ENCODE results near the gene TGM4. TPM values are rescaled to one million over a fixed set of nuclear protein-coding genes. Genes with fewer than 3 reads are reported as not detected.

Gene TGM4
- total and polyA plus RNA-seq, 2 experiments from 2014 or later, result 0.84 TPM; not detected in 1

GRCh38 chr3:44899683-44900367, 25.4 kb downstream of the TGM4 start:
- peak in 1 of 2 donors; percentile 63 for DNase-seq (ENCODE audit: low read depth in 1 of 2, low spot score in 1 of 2)

GRCh38 chr3:44902628-44903027, 28.2 kb downstream of the TGM4 start:
- Histone ChIP-seq H3K36me3 (no peaks in the 10 kb centered on the region), H3K27ac (no peak overlapping the region), H3K4me3 (no peak overlapping the region), H3K4me1 (ENCODE audit: low read depth) (peaks cover 16% of the 10 kb centered on the region), H3K9me3 (ENCODE audit: low read depth) (no peaks in the 10 kb centered on the region), H3K27me3 (no peaks in the 10 kb centered on the region)
- no peak for TF ChIP-seq CTCF (IDR thresholded peaks at IDR 0.05; ENCODE audit: low read depth, low read length)
- peak in 1 of 2 donors; percentile 37 for DNase-seq (ENCODE audit: low read depth in 1 of 2, low spot score in 1 of 2)

More at GRCh38 chr3:44899683-44900367, 25.4 kb downstream of the TGM4 start:
- Histone ChIP-seq H3K9me3 (ENCODE audit: low read depth) (no peaks in the 10 kb centered on the region), H3K4me1 (ENCODE audit: low read depth) (peaks cover 16% of the 10 kb centered on the region), H3K27ac (no peak overlapping the region), H3K4me3 (no peak overlapping the region), H3K36me3 (no peaks in the 10 kb centered on the region), H3K27me3 (no peaks in the 10 kb centered on the region)
- TF ChIP-seq CTCF (IDR thresholded peaks at IDR 0.05; ENCODE audit: low read depth, low read length), result no peak

- no peak for TF ChIP-seq CTCF (IDR thresholded peaks at IDR 0.05; ENCODE audit: low read depth, low read length)
- H3K27me3 ChIP-seq, result no peaks in the 10 kb centered on the region
Observed at GRCh38 chr3:44903314-44903713, 28.9 kb downstream of the TGM4 start.

GRCh38 chr3:44903751-44904150, 29.3 kb downstream of the TGM4 start:
- Histone ChIP-seq H3K27ac (no peak overlapping the region), H3K27me3 (no peaks in the 10 kb centered on the region), H3K4me3 (no peak overlapping the region), H3K36me3 (no peaks in the 10 kb centered on the region), H3K4me1 (ENCODE audit: low read depth) (peaks cover 16% of the 10 kb centered on the region), H3K9me3 (ENCODE audit: low read depth) (no peaks in the 10 kb centered on the region)
- no peak for DNase-seq (ENCODE audit: low read depth in 1 of 2, low spot score in 1 of 2)
- no peak for TF ChIP-seq CTCF (IDR thresholded peaks at IDR 0.05; ENCODE audit: low read depth, low read length)

More at GRCh38 chr3:44903314-44903713, 28.9 kb downstream of the TGM4 start:
- Histone ChIP-seq H3K4me1 (ENCODE audit: low read depth) (peaks cover 16% of the 10 kb centered on the region), H3K36me3 (no peaks in the 10 kb centered on the region), H3K9me3 (ENCODE audit: low read depth) (no peaks in the 10 kb centered on the region), H3K27ac (no peak overlapping the region), H3K4me3 (no peak overlapping the region)
- DNase-seq (ENCODE audit: low read depth in 1 of 2, low spot score in 1 of 2), result no peak

GRCh38 chr3:44905446-44906157, 31.2 kb downstream of the TGM4 start:
- DNase-seq (ENCODE audit: low read depth in 1 of 2, low spot score in 1 of 2), result no peak
- no peaks in the 10 kb centered on the region for H3K36me3 ChIP-seq
- no peak overlapping the region for H3K27ac ChIP-seq
- H3K9me3 ChIP-seq (ENCODE audit: low read depth), result no peaks in the 10 kb centered on the region
- H3K4me3 ChIP-seq, result no peak overlapping the region
- TF ChIP-seq CTCF (IDR thresholded peaks at IDR 0.05; ENCODE audit: low read depth, low read length), result no peak
- H3K27me3 ChIP-seq, result no peaks in the 10 kb centered on the region
- H3K4me1 ChIP-seq (ENCODE audit: low read depth), result peaks cover 1% of the 10 kb centered on the region

Measured in cardiac muscle cell (in vitro differentiated cells and primary cell).